Neutrophil (primary cell): ENCODE results near the gene HOXA10.

ENCODE experiments used
- H3K27ac ChIP-seq: fragments of 200-600 bp; sonication (generic); 2 replicates; pipeline ENCODE4 v1.5.1; 2016; ENCODE audit warnings: mild to moderate bottlenecking, moderate library complexity
- H3K27me3 ChIP-seq: fragments of 200-600 bp; sonication (generic); 2 replicates; pipeline ENCODE4 v1.6.0; 2016; ENCODE audit warnings: mild to moderate bottlenecking
- H3K36me3 ChIP-seq: fragments of 200-600 bp; sonication (generic); 2 replicates; pipeline ENCODE4 v1.5.1; 2017
- H3K4me1 ChIP-seq, 2 experiments: fragments of 200-600 bp in 1 of 2; sonication (generic) in 1 of 2; 1 replicate in 1 of 2; 2 replicates in 1 of 2; pipeline versions ENCODE4 v1.5.1 to v1.6.1; 2013 to 2016; ENCODE audit warnings: low read depth in 1 of 2, low read length in 1 of 2, mild to moderate bottlenecking in 1 of 2, moderate library complexity in 1 of 2; ENCODE audit not compliant: control insufficient read depth in 1 of 2, insufficient read depth in 1 of 2
- H3K4me3 ChIP-seq, 2 experiments: fragments of 200-600 bp in 1 of 2; sonication (generic) in 1 of 2; 1 replicate in 1 of 2; 2 replicates in 1 of 2; pipeline ENCODE4 v1.5.1; 2013 to 2016; ENCODE audit warnings: low read depth in 1 of 2, low read length in 1 of 2, mild to moderate bottlenecking in 1 of 2, moderate library complexity in 1 of 2
- H3K9me3 ChIP-seq: fragments of 200-600 bp; sonication (generic); 2 replicates; pipeline ENCODE4 v1.5.1; 2016
- CTCF ChIP-seq: fragments of 200-600 bp; sonication (generic); IDR thresholded peaks from 2 replicates; pipeline ENCODE4 v1.5.1; 2016; ENCODE audit warnings: antibody characterized with exemption

HOXA10 gene

DNA sequence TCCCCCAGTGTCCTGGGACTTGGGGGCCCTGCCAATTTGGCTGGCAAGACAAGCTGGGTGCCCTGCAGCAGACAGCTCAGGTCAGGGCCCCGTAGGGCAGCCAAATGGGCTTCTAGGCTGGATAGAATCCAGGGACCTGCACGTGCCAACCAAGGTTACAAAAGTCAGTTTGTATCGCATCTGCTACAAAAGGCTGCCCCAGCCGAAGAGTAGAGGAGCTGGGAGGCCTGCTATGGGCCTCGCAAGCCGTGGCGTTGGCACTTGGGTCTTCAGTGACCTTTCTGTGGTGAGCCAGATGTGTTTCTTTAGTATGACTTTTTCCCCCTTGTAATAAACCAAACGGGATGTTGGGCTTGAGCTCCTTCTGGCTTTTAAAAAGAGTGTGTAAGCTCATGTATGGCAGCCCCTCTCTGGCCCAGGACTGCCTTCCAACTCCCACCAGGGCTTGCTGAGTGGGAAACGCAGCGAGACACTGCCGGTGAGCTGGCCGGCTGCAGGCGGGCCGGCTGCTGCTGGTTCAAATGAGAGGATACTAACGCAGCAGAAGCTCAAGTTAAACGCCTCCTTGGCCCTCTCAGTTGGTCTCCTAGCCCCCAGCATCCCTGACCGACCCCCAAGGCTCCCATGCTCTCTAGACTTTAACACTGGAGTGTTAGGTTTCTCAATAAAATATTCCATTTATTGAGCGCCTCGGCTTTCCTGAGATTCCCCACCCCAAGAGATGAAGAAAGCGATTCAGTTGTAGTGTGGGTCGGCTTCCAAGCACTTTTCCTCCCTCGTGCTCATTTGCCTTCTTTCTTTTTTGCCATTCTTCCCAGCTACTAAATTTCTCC is 3.1 kb upstream of the HOXA10 start:
- no peak overlapping the region for H3K4me3 ChIP-seq
- H3K36me3 ChIP-seq: no peaks in the 10 kb centered on the region
- H3K4me1 ChIP-seq: peaks cover 23 to 34% of the 10 kb centered on the region in 2 experiments
- no peak overlapping the region for H3K27ac ChIP-seq
- no peak for TF ChIP-seq CTCF
- H3K9me3 ChIP-seq: no peaks in the 10 kb centered on the region
- peaks cover 100% of the 10 kb centered on the region for H3K27me3 ChIP-seq

- no peak overlapping the region for H3K4me3 ChIP-seq
Observed at GRCh38 chr7:27176524-27176845, 2.4 kb upstream of the HOXA10 start.

DNA sequence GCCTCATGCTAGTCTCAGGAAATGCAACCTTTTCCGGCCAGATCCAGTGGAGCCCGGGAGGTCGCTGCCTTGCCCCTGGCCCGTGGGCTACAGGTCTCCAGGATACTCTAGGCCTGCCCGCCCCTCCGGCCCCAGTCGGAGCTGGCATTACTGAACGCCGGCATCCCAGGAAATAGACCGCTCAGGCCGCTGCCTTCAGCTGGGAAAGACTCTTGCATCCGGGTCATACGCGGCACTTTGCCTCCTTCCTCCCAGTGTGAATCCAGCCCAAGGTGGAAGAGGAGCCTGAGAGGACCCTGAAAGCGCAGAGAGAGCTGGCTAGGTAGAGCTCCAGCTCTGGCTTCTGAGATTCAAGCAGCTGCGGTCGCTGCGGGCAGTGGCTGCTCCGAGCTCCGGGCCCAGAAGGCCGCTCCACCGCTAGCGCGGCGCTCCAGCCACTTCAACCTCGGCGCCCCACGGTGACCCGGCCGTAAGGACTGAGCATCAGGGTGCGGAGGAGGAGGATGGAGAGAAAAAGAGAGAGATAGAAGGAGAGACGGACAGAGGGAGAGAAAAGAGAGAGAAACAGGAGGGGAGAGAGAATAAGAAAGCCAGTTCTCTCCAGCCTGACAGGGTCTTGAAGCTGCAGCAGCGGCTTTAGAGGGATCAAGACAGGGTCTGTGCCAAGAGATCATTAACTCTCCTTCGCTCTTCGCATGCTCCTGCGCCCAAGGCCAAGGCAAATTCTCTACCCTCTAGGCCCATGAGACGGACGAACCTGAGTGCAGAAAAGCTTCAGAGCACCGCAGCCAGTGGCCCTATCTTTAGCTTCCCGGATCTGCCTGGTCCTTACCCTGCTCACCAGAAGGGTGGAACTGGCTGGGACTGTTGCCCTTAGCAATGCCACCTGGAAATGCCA is 1.8 kb upstream of the HOXA10 start:
- no peak overlapping the region for H3K27ac ChIP-seq
- peaks cover 29 to 43% of the 10 kb centered on the region in 2 experiments for H3K4me1 ChIP-seq
- no peak for TF ChIP-seq CTCF
- H3K9me3 ChIP-seq: no peaks in the 10 kb centered on the region
- no peak overlapping the region for H3K4me3 ChIP-seq
- H3K27me3 ChIP-seq: peaks cover 100% of the 10 kb centered on the region
- H3K36me3 ChIP-seq: no peaks in the 10 kb centered on the region

More at GRCh38 chr7:27176524-27176845, 2.4 kb upstream of the HOXA10 start:
- no peaks in the 10 kb centered on the region for H3K36me3 ChIP-seq
- H3K4me1 ChIP-seq: peaks cover 29 to 41% of the 10 kb centered on the region in 2 experiments
- no peak for TF ChIP-seq CTCF
- H3K27ac ChIP-seq: no peak overlapping the region
- H3K27me3 ChIP-seq: peaks cover 100% of the 10 kb centered on the region
- H3K9me3 ChIP-seq: no peaks in the 10 kb centered on the region

DNA sequence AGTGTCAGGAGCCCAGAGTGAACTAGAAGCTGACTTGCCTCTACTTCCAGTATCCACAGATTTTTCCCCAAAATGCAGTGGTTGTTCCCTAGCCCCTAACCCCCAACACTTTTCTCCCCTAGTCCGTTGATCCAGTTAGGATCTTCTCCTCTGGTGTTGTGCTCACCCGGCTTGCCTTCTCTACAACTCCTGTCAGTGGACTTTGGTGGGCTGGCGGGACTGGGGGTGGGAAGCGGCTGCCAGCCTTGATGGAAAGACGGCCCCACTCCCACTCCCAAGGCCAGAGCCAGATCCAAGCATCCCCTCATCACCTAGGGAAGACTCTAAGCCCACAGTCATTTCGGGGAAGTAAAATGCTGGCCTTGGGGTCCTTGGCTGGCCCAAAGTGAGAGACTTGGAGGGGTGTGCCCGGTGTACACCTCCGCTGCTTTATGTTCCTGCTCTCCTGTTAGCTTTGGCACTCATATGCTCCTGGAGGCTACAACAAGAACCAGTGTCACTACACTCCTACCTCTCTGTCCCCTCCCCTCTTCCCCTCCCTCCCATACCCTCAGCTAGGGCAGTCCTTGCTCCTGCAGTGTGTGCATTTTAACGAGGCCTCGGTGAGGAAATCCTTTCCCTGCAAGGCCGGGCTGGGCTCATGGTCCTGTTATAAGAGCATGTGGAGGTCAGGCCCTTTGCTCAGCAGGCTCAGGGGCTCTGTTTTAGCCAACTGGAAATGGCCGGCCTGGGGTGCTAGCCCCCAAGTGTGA is 930 bp upstream of the HOXA10 start:
- no peaks in the 10 kb centered on the region for H3K36me3 ChIP-seq
- no peak overlapping the region for H3K27ac ChIP-seq
- H3K4me3 ChIP-seq: peak overlapping the region in 1 of 2 experiments; percentile 67
- H3K4me1 ChIP-seq: peaks cover 29 to 43% of the 10 kb centered on the region in 2 experiments
- peaks cover 100% of the 10 kb centered on the region for H3K27me3 ChIP-seq
- no peaks in the 10 kb centered on the region for H3K9me3 ChIP-seq
- no peak for TF ChIP-seq CTCF

- Histone ChIP-seq H3K27ac (peak overlapping the region; percentile 47), H3K9me3 (no peaks in the 10 kb centered on the region), H3K36me3 (no peaks in the 10 kb centered on the region), H3K4me3 (peak overlapping the region; percentile 40 to 67), H3K4me1 (peaks cover 26 to 50% of the 10 kb centered on the region in 2 experiments), H3K27me3 (peaks cover 100% of the 10 kb centered on the region)
- no peak for TF ChIP-seq CTCF
Observed at GRCh38 chr7:27173511-27173955, 587 bp downstream of the HOXA10 start.
